Activated CD8-positive, alpha-beta memory T cell treated with anti-CD3 and anti-CD28 coated beads for 48 hours (primary cell): ENCODE measurements around the gene NFKBIZ.

Experiments
- DNase-seq, 3 experiments: peaks; one replicate each; pipeline ENCODE4 v3.0.0-alpha.2; 2020; ENCODE audit warnings: low read depth in 2 of 3, low spot score in 2 of 3

Gene NFKBIZ

DNA sequence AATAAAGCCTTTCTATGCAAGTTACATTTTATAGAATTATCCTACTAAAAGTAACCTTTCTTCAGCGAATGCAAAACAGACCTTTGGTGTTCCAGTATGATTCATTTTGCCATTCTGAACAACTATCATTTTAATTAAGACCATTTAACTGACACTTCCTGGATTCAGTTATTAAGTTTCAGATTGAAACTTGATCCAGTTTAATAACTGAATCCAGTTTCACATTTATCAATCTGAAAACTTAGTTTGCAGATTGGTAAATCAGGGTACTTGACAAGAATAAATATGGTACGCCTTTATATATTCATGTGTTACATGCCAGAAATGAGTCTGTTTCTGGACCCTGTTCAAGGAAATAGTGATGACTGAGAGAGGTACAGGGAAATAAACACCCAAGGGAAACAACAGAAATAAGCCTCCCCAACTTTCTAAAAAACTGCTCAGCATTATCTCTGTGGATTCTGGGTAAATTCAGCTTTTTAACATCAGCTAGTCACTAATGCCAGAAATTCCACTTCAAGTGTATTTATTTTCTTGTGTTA, 23.3 kb upstream of the NFKBIZ start:
- no peak for DNase-seq

- peak; percentile 58 to 80 (median 64) for DNase-seq
Measured at GRCh38 chr3:101827211-101828174, 21.8 kb upstream of the NFKBIZ start.

GRCh38 chr3:101828276-101828675, 21.0 kb upstream of the NFKBIZ start:
- DNase-seq: no peak

DNA sequence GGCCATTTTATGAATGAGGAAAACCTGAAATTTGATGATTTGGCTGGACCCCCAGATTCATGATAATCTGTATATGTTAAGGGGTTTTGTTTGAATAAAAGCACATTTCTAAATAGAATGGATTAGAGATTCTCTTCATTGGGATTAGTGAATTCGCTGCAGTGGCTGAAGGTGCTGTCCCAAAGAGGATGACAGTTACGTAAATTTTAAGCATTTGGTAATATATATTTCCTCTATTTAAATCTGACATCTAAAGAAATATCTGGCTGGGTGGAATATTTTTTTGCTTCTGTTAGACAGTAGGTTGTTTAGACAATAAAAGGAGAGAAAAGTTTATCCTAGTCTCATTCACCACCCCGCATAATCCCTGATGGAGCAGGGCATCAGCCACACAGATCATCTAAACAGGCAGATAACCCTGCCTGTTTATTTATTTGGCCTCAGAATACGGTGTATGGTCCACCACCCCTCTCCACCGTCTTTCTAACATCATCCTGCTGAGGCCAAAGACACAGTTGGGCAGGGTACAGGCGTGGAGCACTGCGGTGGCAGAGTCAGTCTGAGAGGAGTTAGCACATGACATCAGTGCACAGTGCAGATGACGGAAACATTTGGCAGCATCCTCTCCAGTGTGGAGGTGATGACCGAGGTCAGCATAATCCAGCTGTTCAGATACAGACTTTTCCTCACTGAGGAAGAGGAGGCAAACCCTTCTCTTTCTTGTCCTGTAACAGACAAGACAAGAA, 20.4 kb upstream of the NFKBIZ start:
- DNase-seq: peak in 2 of 3 experiments; percentile 27 to 28

DNA sequence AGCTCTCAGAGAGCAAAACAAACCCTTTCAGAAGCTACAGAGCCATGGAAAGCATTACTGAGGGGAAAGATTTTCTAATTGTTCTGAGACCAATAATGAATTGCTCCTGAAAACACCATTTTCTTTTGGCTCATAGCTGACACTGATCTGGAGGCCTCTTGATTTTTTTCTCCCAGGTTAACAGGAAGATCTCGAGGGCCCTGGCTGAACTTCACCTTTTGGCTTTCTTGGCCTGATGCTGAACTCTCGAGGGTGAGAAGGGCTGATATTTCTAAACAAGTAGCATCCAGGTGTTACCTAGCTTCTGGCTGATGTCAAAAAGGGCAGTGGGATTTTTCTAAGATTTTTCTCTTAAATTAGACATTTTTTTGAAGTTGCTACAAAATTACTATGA, 19.9 kb upstream of the NFKBIZ start:
- DNase-seq: no peak

DNA sequence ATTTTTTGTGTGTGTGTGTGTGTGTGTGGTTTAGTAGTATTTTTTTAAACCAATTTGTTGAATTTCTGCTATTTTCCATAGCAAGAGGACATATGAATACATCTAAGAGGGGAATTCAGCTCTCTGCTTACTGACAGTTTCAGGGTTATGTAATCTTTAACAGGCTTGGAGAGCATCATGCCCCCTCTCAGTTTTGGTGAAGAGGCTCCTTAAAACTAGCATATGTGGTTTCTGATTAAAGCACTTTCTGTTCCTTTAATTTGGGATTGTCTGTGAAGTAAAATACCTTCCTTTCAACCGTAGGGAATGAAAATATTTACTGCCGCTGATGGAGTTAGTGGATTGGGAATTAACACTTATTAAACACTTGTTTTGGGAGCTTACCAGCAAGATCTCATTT, 19.4 kb upstream of the NFKBIZ start:
- DNase-seq: no peak

DNA sequence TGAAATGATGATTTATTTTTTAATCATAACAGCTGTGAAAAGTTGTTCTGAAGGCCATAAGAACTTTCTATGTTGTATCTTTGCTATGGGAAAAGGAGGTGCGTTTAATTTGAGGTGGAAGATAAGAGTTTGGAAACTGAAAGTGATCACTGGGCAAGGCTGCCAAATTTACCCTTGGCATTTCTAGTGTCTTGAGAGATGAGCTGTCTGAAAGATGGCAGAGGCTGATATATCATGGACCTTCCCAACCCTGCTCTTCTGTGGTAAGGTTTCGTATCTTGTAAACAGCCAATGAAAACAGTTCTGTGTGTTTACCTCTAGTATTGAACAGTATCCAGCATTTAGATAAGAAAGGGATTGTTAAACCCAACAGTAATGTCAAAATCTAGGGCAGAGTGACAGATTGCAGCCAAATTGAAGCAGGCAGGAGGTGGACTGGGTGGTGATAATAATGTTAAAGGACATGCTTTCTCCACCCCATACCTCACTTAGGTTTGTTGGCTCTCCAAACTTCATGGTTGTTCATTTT, 15.8 kb upstream of the NFKBIZ start:
- no peak for DNase-seq

DNA sequence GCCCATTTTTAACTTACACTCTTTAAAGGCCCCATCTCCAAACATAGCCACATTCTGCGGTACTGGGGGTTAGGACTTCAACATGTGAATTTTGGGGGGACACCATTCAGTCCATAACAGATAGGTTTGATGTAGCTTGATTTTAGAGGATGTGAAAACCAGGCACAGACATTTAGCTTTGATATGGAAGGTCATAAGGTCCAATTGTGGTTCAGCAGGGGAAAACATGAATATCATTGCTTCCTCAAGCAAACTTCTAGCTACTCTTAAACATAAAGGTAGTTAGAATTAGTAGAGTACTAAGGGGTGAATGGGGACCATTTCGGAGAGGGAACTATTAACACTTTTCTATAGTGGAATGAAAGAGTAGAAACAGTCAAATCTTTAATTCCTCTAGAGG, 13.6 kb upstream of the NFKBIZ start:
- no peak for DNase-seq

DNA sequence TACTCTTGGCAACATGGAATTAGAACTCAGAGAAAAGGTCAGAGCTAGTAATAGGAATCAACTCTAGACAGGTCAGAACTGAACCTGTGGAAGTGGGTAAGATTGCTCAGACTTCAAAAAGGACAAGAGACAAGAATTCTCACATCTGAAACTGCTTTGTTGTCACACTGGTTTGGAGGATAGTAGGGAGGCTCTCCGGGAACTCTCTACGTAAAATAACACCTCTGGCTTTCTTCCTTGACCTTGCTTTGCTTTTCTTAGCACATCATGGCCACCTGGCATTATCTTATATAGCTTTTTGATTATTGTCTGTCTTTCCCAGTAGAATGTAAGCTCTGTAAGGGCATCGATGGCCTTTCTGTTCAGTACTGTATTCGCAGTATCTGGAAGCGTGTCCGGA, 13.2 kb upstream of the NFKBIZ start:
- DNase-seq: no peak

GRCh38 chr3:101836652-101837598, 12.4 kb upstream of the NFKBIZ start:
- no peak for DNase-seq

DNA sequence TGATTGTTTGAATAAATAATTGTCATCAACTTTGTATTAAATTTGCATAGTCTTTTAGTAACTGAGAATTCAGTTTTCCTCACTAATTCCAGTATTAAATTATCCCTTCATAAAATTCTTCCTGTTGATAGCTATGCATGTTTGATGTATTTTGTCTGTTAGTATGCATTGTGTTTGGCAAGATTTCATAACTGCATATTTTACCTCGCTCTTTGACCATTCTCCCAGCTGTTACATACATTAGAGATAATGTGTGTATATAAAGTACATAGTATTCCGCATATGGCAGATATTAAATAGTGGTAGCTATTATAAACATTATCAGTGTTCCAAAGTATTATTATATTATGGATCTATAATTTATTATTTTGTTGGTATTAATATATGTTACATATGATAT, 10.6 kb upstream of the NFKBIZ start:
- no peak for DNase-seq

GRCh38 chr3:101840066-101840465, 9.2 kb upstream of the NFKBIZ start:
- no peak for DNase-seq

DNA sequence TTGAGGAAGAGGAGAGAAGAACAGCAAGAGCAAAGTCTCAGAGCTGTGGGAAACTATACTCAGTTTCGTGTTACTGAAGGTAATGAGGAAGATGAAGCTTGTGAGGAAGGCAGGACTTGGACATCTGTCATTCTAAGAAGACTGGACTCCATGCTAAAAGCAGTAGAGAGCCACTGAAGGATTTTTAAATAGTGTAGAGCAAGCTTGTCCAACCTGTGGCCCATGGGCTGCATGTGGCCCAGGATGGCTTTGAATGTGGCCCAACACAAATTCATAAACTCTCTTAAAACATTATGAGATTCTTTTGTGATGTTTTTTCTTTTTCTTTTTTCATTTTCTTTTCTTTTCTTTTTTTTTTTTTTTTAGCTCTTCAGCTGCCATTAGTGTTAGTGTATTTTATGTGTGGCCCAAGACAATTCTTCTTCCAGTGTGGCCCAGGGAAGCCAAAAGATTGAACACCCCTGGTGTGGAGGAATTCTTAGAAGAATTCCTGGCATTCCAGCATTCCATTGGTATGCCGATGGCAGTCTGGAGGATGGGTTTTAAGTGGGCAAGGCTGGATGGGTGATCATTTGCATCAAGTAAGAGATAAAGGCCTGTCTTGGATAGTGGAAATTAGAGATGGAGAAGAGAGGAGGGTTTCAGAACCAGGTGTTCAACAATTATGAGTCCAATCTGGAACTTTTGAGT, 6.9 kb upstream of the NFKBIZ start:
- DNase-seq: no peak

DNA sequence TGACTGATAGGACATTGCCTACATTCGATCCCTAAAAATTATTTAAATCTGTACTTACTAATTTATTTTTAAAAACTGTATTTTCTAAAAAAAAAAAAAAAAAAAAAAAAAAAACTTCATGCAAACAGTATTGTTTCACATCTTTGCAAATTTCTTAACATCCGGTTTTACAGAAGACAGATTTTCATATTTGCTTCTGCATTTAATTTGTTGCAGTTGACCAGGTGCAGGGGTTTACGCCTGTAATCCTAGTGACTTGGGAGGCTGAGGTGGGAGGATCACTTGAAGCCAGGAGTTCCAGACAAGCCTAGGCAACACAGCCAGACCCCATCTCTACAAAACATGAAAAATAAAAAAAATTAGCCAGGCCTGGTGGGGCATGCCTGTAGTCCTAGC, 6.4 kb upstream of the NFKBIZ start:
- no peak for DNase-seq

- no peak for DNase-seq
Measured at GRCh38 chr3:101845425-101845824, 3.9 kb upstream of the NFKBIZ start.

- no peak for DNase-seq
Measured at GRCh38 chr3:101846709-101847108, 2.6 kb upstream of the NFKBIZ start.

- no peak for DNase-seq
Measured at GRCh38 chr3:101847328-101847727, 2.0 kb upstream of the NFKBIZ start.

DNA sequence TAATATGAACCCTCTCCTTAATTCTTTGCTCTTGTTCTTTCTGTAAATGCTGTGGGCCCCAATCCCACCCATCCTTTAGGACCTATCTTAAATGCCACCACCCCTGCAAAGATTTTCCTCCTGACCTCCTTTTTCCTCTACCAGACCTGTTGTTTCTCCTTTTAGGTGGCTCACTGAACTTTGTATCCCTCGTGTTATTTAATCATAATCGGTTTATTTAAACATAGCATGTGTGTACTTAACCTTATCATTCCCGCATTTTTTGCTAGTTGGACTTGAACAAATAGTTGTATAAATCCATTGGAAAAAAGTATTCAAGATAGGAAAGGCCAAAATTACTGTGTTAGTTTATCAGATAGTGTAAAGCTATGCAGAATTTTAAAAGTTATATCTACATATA, 988 bp upstream of the NFKBIZ start:
- no peak for DNase-seq

DNA sequence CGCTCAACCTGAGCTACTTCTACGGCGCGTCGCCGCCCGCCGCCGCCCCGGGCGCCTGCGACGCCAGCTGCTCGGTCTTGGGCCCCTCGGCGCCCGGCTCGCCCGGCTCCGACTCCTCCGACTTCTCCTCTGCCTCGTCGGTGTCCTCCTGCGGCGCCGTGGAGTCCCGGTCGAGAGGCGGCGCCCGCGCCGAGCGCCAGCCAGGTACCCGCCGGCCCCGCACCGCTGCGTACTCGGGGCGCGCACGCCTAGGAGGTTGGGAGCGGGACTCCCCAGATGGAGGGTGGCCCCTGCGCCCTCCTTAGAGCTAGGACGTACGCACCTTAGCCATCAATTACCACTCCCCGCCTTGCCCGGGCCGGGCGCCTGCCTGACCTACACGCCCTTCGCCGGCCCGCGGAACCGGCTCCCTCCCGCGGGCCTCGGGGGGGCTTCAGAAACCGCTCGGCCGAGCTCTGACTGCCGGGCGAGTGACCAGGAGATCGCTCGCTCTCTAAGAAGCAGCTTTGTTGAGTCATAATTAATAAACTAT, 466 bp downstream of the NFKBIZ start:
- DNase-seq: peak in 2 of 3 experiments; percentile 28 to 37
